SK-N-MC (cell line): Measurements from ENCODE around the gene SLC5A9.

Source experiments
- EZH2 ChIP-seq: fragments of 200-600 bp; sonication (generic); IDR thresholded peaks from one replicate; pipeline ENCODE4 v1.6.1; 2017; ENCODE audit warnings: antibody characterized with exemption
- POLR2AphosphoS5 ChIP-seq: IDR thresholded peaks from 2 replicates; pipeline ENCODE4 v1.6.1; 2012; ENCODE audit warnings: mild to moderate bottlenecking, low read depth, low read length, borderline replicate concordance

- TF ChIP-seq EZH2 (no peak), POLR2AphosphoS5 (no peak)
Measured at GRCh38 chr1:48230236-48230635, 7.7 kb downstream of the SLC5A9 start.
